Trophoblast cell (in vitro differentiated cells and primary cell): ENCODE data around the gene MTMR1.

Experiments
- DNase-seq, 2 donors: peaks; one replicate each; pipeline ENCODE4 v3.0.0-alpha.2; 2016
- H2AFZ ChIP-seq: 2 replicates; pipeline ENCODE4 v1.6.1; 2013; ENCODE audit warnings: low read length, moderate library complexity, mild to moderate bottlenecking; ENCODE audit not compliant: insufficient read depth, poor library complexity
- H2AK5ac ChIP-seq: 2 replicates; pipeline ENCODE4 v1.6.1; 2013; ENCODE audit warnings: mild to moderate bottlenecking, low read length
- H2BK120ac ChIP-seq: 2 replicates; pipeline ENCODE4 v1.6.1; 2013; ENCODE audit warnings: low read length, mild to moderate bottlenecking, moderate library complexity; ENCODE audit not compliant: insufficient read depth, poor library complexity
- H2BK12ac ChIP-seq: 2 replicates; pipeline ENCODE4 v1.6.1; 2013; ENCODE audit warnings: mild to moderate bottlenecking, low read length, moderate library complexity
- H2BK5ac ChIP-seq: 2 replicates; pipeline ENCODE4 v1.6.1; 2013; ENCODE audit warnings: low read length, low read depth, moderate library complexity, mild to moderate bottlenecking; ENCODE audit not compliant: poor library complexity
- H3K14ac ChIP-seq: 2 replicates; pipeline ENCODE4 v1.6.1; 2013; ENCODE audit warnings: mild to moderate bottlenecking, low read length
- H3K18ac ChIP-seq: 2 replicates; pipeline ENCODE4 v1.6.1; 2013; ENCODE audit warnings: mild to moderate bottlenecking, low read length
- H3K23ac ChIP-seq: 2 replicates; pipeline ENCODE4 v1.6.1; 2013; ENCODE audit warnings: low read length
- H3K27ac ChIP-seq: 2 replicates; pipeline ENCODE4 v1.5.1; 2013; ENCODE audit warnings: low read depth, mild to moderate bottlenecking, inconsistent platforms, low read length, moderate library complexity
- H3K27me3 ChIP-seq: 2 replicates; pipeline ENCODE4 v1.6.1; 2013; ENCODE audit warnings: inconsistent platforms, mild to moderate bottlenecking, low read length, moderate library complexity; ENCODE audit not compliant: insufficient read depth
- H3K36me3 ChIP-seq, 2 experiments: 1 replicate in 1 of 2; 2 replicates in 1 of 2; pipeline ENCODE4 v1.6.1; 2013; ENCODE audit warnings: low read length in 2 of 2, mild to moderate bottlenecking in 2 of 2, moderate library complexity in 1 of 2; ENCODE audit not compliant: insufficient read depth in 2 of 2, control insufficient read depth in 1 of 2
- H3K4ac ChIP-seq: 2 replicates; pipeline ENCODE4 v1.6.1; 2013; ENCODE audit warnings: low read depth, mild to moderate bottlenecking, low read length, moderate library complexity
- H3K4me1 ChIP-seq, 2 experiments: 1 replicate in 1 of 2; 2 replicates in 1 of 2; pipeline ENCODE4 v1.6.1; 2013; ENCODE audit warnings: low read length in 2 of 2, mild to moderate bottlenecking in 2 of 2, moderate library complexity in 1 of 2; ENCODE audit not compliant: insufficient read depth in 2 of 2, control insufficient read depth in 1 of 2
- H3K4me2 ChIP-seq: 2 replicates; pipeline ENCODE4 v1.6.1; 2013; ENCODE audit warnings: inconsistent platforms, mild to moderate bottlenecking, low read length, moderate library complexity
- H3K4me3 ChIP-seq: 2 replicates; pipeline ENCODE4 v1.5.1; 2013; ENCODE audit warnings: mild to moderate bottlenecking, low read depth, low read length, inconsistent platforms
- H3K79me1 ChIP-seq: one replicate; pipeline ENCODE4 v1.6.1; 2013; ENCODE audit warnings: low read length
- H3K79me2 ChIP-seq: 2 replicates; pipeline ENCODE4 v1.6.1; 2013; ENCODE audit warnings: low read length, mild to moderate bottlenecking; ENCODE audit not compliant: control insufficient read depth, insufficient read depth, poor library complexity
- H3K9ac ChIP-seq: 2 replicates; pipeline ENCODE4 v1.6.1; 2013; ENCODE audit warnings: mild to moderate bottlenecking, low read length
- H3K9me3 ChIP-seq: 2 replicates; pipeline ENCODE4 v1.6.1; 2013; ENCODE audit warnings: low read depth, mild to moderate bottlenecking, control low read depth, inconsistent platforms, low read length; ENCODE audit not compliant: insufficient read depth
- H4K12ac ChIP-seq: 2 replicates; pipeline ENCODE4 v1.6.1; 2013; ENCODE audit warnings: low read depth, mild to moderate bottlenecking, low read length, moderate library complexity
- H4K8ac ChIP-seq: 2 replicates; pipeline ENCODE4 v1.6.1; 2013; ENCODE audit warnings: low read depth, mild to moderate bottlenecking, low read length, moderate library complexity
- H4K91ac ChIP-seq: one replicate; pipeline ENCODE4 v1.6.1; 2013; ENCODE audit warnings: low read depth, mild to moderate bottlenecking, low read length, moderate library complexity
- WGBS: extraction: QIAGEN DNeasy Blood & Tissue Kit; methylation state at CpG from one replicate; pipeline ENCODE4 v1.1.7; 2013; ENCODE audit warnings: missing lambda C conversion rate; ENCODE audit not compliant: insufficient read length, insufficient coverage; ENCODE audit errors: extremely low coverage; 5-methylcytosine and 5-hydroxymethylcytosine counted together

MTMR1 gene

DNA sequence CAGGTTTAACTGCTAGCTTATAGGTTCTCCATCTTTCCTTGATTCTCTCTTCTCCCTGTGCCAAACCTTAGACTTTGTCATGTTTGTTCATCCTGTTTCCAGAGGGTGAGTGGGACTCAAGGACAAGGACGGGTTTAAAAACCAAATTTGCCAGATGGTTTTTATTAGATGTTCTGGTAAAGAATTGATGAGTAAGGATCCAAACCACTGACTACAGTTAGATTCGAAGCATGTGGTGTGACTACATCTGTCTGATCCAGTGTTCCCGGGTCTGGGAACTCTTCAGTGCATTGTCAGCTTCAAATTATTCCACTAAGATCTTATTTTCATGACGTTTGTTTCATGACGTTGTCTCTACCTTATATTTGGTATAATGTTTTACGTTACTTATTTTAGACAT, 37.5 kb downstream of the MTMR1 start:
- Histone ChIP-seq H3K4me1 (no peaks in the 10 kb centered on the region), H3K27ac (no peak overlapping the region), H2BK120ac (no peak overlapping the region), H3K18ac (no peak overlapping the region), H3K79me1 (no peaks in the 10 kb centered on the region), H3K79me2 (no peaks in the 10 kb centered on the region), H2AK5ac (no peak overlapping the region), H3K9me3 (no peaks in the 10 kb centered on the region), H2BK12ac (no peak overlapping the region), H4K8ac (no peak overlapping the region), H2BK5ac (no peak overlapping the region), H3K23ac (no peak overlapping the region), H3K14ac (no peak overlapping the region), H4K12ac (no peak overlapping the region), H3K36me3 (peaks cover 11 to 18% of the 10 kb centered on the region in 2 experiments), H3K4me3 (no peak overlapping the region), H3K27me3 (no peaks in the 10 kb centered on the region), H2AFZ (no peak overlapping the region), H3K9ac (no peak overlapping the region), H3K4ac (no peak overlapping the region), H4K91ac (no peak overlapping the region), H3K4me2 (no peak overlapping the region)
- no CpG with 5 or more reads among the region's 6 CpGs for WGBS
- no peak for DNase-seq

DNA sequence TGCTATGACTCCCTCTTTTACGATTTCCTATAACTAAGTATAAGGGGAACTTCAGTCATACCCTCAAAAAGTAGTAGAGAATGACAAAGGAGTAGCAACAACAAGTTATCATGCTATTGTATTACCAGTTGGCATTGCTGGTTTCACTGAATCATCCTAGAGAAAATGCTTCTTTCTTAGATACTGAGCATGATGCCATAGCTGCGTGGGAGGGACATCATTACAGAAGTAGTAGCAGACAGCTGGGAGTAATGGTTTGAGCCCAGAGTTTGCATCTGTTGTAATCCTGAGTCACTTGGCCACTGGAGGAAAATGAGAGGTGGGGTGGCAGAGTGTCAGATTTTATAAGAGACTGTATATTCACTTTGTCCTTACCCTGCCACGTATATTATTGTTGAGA, 38.6 kb downstream of the MTMR1 start:
- H4K8ac ChIP-seq = no peak overlapping the region
- H3K18ac ChIP-seq = no peak overlapping the region
- no peak overlapping the region for H2AFZ ChIP-seq
- no peak overlapping the region for H2BK120ac ChIP-seq
- no peaks in the 10 kb centered on the region for H3K79me1 ChIP-seq
- H3K36me3 ChIP-seq = peaks cover 14 to 19% of the 10 kb centered on the region in 2 experiments
- no peak overlapping the region for H3K4me2 ChIP-seq
- H3K9me3 ChIP-seq = no peaks in the 10 kb centered on the region
- no peak overlapping the region for H4K12ac ChIP-seq
- no peak for DNase-seq
- no CpG with 5 or more reads among the region's 3 CpGs for WGBS
- H3K27ac ChIP-seq = no peak overlapping the region
- H2AK5ac ChIP-seq = no peak overlapping the region
- H3K9ac ChIP-seq = no peak overlapping the region
- no peak overlapping the region for H3K4me3 ChIP-seq
- no peaks in the 10 kb centered on the region for H3K79me2 ChIP-seq
- H3K27me3 ChIP-seq = no peaks in the 10 kb centered on the region
- H3K4me1 ChIP-seq = no peaks in the 10 kb centered on the region
- no peak overlapping the region for H2BK12ac ChIP-seq
- no peak overlapping the region for H3K23ac ChIP-seq
- no peak overlapping the region for H4K91ac ChIP-seq
- no peak overlapping the region for H3K14ac ChIP-seq
- H2BK5ac ChIP-seq = no peak overlapping the region
- no peak overlapping the region for H3K4ac ChIP-seq

DNA sequence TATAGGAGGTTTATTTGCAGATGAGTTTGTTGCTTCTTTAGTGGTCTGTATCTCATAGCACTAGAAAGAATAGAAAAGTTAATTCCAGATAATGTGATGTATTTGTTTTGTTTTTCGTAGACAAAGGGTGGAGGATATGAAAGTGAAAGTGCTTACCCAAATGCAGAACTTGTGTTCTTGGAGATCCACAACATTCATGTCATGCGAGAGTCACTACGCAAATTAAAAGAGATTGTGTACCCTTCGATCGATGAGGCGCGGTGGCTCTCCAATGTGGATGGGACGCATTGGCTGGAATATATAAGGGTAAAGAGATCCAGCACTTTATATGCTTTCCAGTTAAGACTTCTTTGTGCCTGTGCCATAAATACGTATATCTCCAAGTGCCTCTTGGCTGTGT, 43.3 kb downstream of the MTMR1 start:
- no peak overlapping the region for H3K4ac ChIP-seq
- H3K79me1 ChIP-seq = no peaks in the 10 kb centered on the region
- H3K79me2 ChIP-seq = no peaks in the 10 kb centered on the region
- H3K9ac ChIP-seq = no peak overlapping the region
- H3K27me3 ChIP-seq = no peaks in the 10 kb centered on the region
- no peak overlapping the region for H2BK5ac ChIP-seq
- H2AFZ ChIP-seq = no peak overlapping the region
- H3K4me1 ChIP-seq = no peaks in the 10 kb centered on the region
- H4K12ac ChIP-seq = no peak overlapping the region
- no peak overlapping the region for H2BK12ac ChIP-seq
- H3K23ac ChIP-seq = no peak overlapping the region
- WGBS = no CpG with 5 or more reads among the region's 9 CpGs
- H3K27ac ChIP-seq = no peak overlapping the region
- H4K8ac ChIP-seq = no peak overlapping the region
- no peak overlapping the region for H3K4me2 ChIP-seq
- no peak overlapping the region for H2BK120ac ChIP-seq
- H3K36me3 ChIP-seq = peaks cover 18 to 37% of the 10 kb centered on the region in 2 experiments
- H3K4me3 ChIP-seq = no peak overlapping the region
- DNase-seq = no peak
- H3K9me3 ChIP-seq = no peaks in the 10 kb centered on the region
- H3K18ac ChIP-seq = no peak overlapping the region
- H2AK5ac ChIP-seq = no peak overlapping the region
- no peak overlapping the region for H4K91ac ChIP-seq
- H3K14ac ChIP-seq = no peak overlapping the region

DNA sequence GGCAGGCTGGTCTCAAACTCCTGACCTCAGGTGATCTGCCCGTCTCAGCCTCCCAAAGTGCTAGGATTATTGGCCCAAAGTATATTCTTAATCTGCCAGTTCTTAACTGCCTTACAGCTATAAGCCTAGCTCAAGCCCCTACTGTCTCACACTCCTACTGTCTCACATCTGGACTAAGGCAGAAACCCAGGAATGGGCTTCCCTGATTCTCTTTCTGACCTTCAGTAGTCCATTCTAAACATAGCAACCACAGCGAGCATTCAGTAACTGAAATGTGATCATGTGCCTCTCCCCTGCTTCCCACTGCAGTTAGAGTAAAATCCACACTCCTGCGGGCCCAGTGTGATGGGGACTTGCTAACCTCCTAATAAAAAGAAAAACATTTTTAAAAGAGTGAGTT, 58.9 kb downstream of the MTMR1 start:
- Histone ChIP-seq H3K4ac (no peak overlapping the region), H3K27me3 (no peaks in the 10 kb centered on the region), H3K4me2 (no peak overlapping the region), H3K4me3 (no peak overlapping the region), H2BK12ac (no peak overlapping the region), H3K9ac (no peak overlapping the region), H4K8ac (no peak overlapping the region), H2AK5ac (no peak overlapping the region), H2BK120ac (no peak overlapping the region), H3K18ac (no peak overlapping the region), H3K27ac (no peak overlapping the region), H3K23ac (no peak overlapping the region), H4K12ac (no peak overlapping the region), H3K9me3 (no peaks in the 10 kb centered on the region), H2BK5ac (no peak overlapping the region), H3K36me3 (peaks cover 8 to 11% of the 10 kb centered on the region in 2 experiments), H4K91ac (no peak overlapping the region), H3K14ac (no peak overlapping the region), H3K79me2 (no peaks in the 10 kb centered on the region), H3K4me1 (no peaks in the 10 kb centered on the region), H2AFZ (no peak overlapping the region), H3K79me1 (no peaks in the 10 kb centered on the region)
- WGBS = no CpG with 5 or more reads among the region's 3 CpGs
- no peak for DNase-seq
